ENCODE results near the gene SLC1A7. TPM values are rescaled to one million over a fixed set of nuclear protein-coding genes. Genes with fewer than 3 reads are reported as not detected.

Gene SLC1A7
- polyA plus RNA-seq, 2 of the 4 experiments (the other 2 are of a cell fraction), result 0.04 to 0.12 TPM

- Histone ChIP-seq H3K9me3 (no peaks in the 10 kb centered on the region), H3K27ac (no peak overlapping the region), H3K4me3 (no peak overlapping the region), H3K4me1 (no peaks in the 10 kb centered on the region), H3K4me2 (no peak overlapping the region)
- FAIRE-seq (no peak), DNase-seq (ENCODE audit: low read depth in 1 of 2, low spot score in 1 of 2) (no peak), ATAC-seq (no peak)
- POLR2A ChIA-PET, result no interaction called here
- no peak for TF ChIP-seq NFE2L2 (conservative IDR thresholded peaks at IDR 0.05; ENCODE audit: low read length)
- TF ChIP-seq CHD2 (IDR thresholded peaks at IDR 0.05; ENCODE audit: low read length, partially characterized antibody), result no peak
- TF ChIP-seq TFCP2L1 (CRISPR knock-in tag; IDR thresholded peaks at IDR 0.05), result no peak
- no peak for TF ChIP-seq HEYL (CRISPR knock-in tag; IDR thresholded peaks at IDR 0.05)
- TF ChIP-seq FOXS1 (CRISPR knock-in tag; IDR thresholded peaks at IDR 0.05), result no peak
- no peak for TF ChIP-seq MAZ (IDR thresholded peaks at IDR 0.05; ENCODE audit: borderline replicate concordance, low read depth, low read length)
- no peak for TF ChIP-seq SREBF2 (IDR thresholded peaks at IDR 0.05)
- TF ChIP-seq, protein P1, sequence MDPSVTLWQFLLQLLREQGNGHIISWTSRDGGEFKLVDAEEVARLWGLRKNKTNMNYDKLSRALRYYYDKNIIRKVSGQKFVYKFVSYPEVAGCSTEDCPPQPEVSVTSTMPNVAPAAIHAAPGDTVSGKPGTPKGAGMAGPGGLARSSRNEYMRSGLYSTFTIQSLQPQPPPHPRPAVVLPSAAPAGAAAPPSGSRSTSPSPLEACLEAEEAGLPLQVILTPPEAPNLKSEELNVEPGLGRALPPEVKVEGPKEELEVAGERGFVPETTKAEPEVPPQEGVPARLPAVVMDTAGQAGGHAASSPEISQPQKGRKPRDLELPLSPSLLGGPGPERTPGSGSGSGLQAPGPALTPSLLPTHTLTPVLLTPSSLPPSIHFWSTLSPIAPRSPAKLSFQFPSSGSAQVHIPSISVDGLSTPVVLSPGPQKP (IDR thresholded peaks at IDR 0.05; ENCODE audit: low read depth, low read length), result no peak
- 91% methylated on average over 7 of the region's 7 CpGs for WGBS (ENCODE audit: missing lambda C conversion rate)
- CTCF ChIA-PET, result interaction anchor here (1.1 kb wide), 1 partner anchor 101 kb away, joined by 3 read pairs; no protein-coding TSS in a partner anchor
Measured at GRCh38 chr1:53073287-53073686, 69.2 kb downstream of the SLC1A7 start.

- DNase-seq (ENCODE audit: low read depth in 1 of 2, low spot score in 1 of 2), result no peak
- Histone ChIP-seq H3K27ac (no peak overlapping the region), H3K9me3 (no peaks in the 10 kb centered on the region), H3K4me2 (no peak overlapping the region), H3K4me3 (no peak overlapping the region), H3K4me1 (no peaks in the 10 kb centered on the region)
- CTCF ChIA-PET, result no interaction called here
- no peak for TF ChIP-seq CTCF (IDR thresholded peaks at IDR 0.05)
- no peak for TF ChIP-seq JUNB (IDR thresholded peaks at IDR 0.05)
- no peak for TF ChIP-seq CEBPB (IDR thresholded peaks at IDR 0.05)
- TF ChIP-seq HEYL (CRISPR knock-in tag; IDR thresholded peaks at IDR 0.05), result no peak
- TF ChIP-seq, protein P2, sequence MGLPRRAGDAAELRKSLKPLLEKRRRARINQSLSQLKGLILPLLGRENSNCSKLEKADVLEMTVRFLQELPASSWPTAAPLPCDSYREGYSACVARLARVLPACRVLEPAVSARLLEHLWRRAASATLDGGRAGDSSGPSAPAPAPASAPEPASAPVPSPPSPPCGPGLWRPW (IDR thresholded peaks at IDR 0.05), result no peak
- TF ChIP-seq MAX (IDR thresholded peaks at IDR 0.05), result no peak
- TF ChIP-seq FOSB (CRISPR knock-in tag; IDR thresholded peaks at IDR 0.05), result no peak
- no peak for TF ChIP-seq RCOR1 (IDR thresholded peaks at IDR 0.05; ENCODE audit: low read depth, low read length)
- no peak for TF ChIP-seq NFE2L2 (conservative IDR thresholded peaks at IDR 0.05; ENCODE audit: low read length)
- TF ChIP-seq HOXB13 (CRISPR knock-in tag; IDR thresholded peaks at IDR 0.05; ENCODE audit: low read depth), result no peak
- no peak for TF ChIP-seq FOXS1 (CRISPR knock-in tag; IDR thresholded peaks at IDR 0.05)
- TF ChIP-seq HOXA7 (CRISPR knock-in tag; IDR thresholded peaks at IDR 0.05), result no peak
- TF ChIP-seq, protein P3, sequence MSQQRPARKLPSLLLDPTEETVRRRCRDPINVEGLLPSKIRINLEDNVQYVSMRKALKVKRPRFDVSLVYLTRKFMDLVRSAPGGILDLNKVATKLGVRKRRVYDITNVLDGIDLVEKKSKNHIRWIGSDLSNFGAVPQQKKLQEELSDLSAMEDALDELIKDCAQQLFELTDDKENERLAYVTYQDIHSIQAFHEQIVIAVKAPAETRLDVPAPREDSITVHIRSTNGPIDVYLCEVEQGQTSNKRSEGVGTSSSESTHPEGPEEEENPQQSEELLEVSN (IDR thresholded peaks at IDR 0.05; ENCODE audit: borderline replicate concordance, low read depth), result no peak
- TF ChIP-seq NPAS2 (CRISPR knock-in tag; IDR thresholded peaks at IDR 0.05; ENCODE audit: borderline replicate concordance), result no peak
- TF ChIP-seq SMC3 (IDR thresholded peaks at IDR 0.05), result no peak
- TF ChIP-seq FOSL2 (IDR thresholded peaks at IDR 0.05), result no peak
- no peak for TF ChIP-seq FOSL2 (CRISPR knock-in tag; IDR thresholded peaks at IDR 0.05)
- no peak for TF ChIP-seq SREBF2 (IDR thresholded peaks at IDR 0.05)
- no peak for TF ChIP-seq EP300 (IDR thresholded peaks at IDR 0.05)
- TF ChIP-seq CBX2 (IDR thresholded peaks at IDR 0.05; ENCODE audit: borderline replicate concordance, low read depth), result no peak
- FAIRE-seq, result no peak
- 91% methylated on average over 1 of the region's 1 CpG for WGBS (ENCODE audit: missing lambda C conversion rate)
- ATAC-seq, result no peak
- POLR2A ChIA-PET, result no interaction called here
Measured at GRCh38 chr1:53071915-53072314, 70.5 kb downstream of the SLC1A7 start.

All from A549 (cell line).